CD4-positive, alpha-beta T cell (primary cell): ENCODE data around the gene DEFB132. TPM values are rescaled to one million over a fixed set of nuclear protein-coding genes. Genes with fewer than 3 reads are reported as not detected.

ENCODE experiments used
- ATAC-seq: fragments of 200-7000 bp; cut with Tn5 transposase; one replicate; pipeline ENCODE4 v1.10.0; 2022; ENCODE audit warnings: mild to moderate bottlenecking; ENCODE audit not compliant: poor library complexity
- CTCF ChIA-PET: fragments of 350-600 bp; sonication (Branson Sonifier 250); formaldehyde crosslinking; loops from one replicate; lab custom pipeline; 2021; ENCODE audit warnings: antibody characterized with exemption, inconsistent platforms; lab: Charles Lee
- POLR2A ChIA-PET: fragments of 350-600 bp; sonication (Branson Sonifier 250); formaldehyde crosslinking; loops from one replicate; lab custom pipeline; 2021; ENCODE audit warnings: antibody characterized with exemption, inconsistent platforms; lab: Charles Lee
- DNase-seq, 14 experiments: peaks; one replicate each; pipeline ENCODE4 v3.0.0-alpha.2; 2013 to 2020; ENCODE audit warnings: mixed read lengths in 2 of 14
- H3K27ac ChIP-seq, 2 donors: one replicate each; pipeline versions ENCODE4 v1.5.1 to v1.7.0; 2013; ENCODE audit warnings: low read length in 2 of 2, low read depth in 1 of 2, mild to moderate bottlenecking in 1 of 2
- H3K27me3 ChIP-seq, 2 experiments: 1 replicate in 1 of 2; 2 replicates in 1 of 2; pipeline versions ENCODE4 v1.6.1 to v1.7.0; 2013; ENCODE audit warnings: low read length in 2 of 2, control low read depth in 1 of 2, mild to moderate bottlenecking in 1 of 2, moderate library complexity in 1 of 2; ENCODE audit not compliant: insufficient read depth in 2 of 2, control insufficient read depth in 1 of 2
- H3K36me3 ChIP-seq: one replicate; pipeline ENCODE4 v1.6.1; 2013; ENCODE audit warnings: low read length, control low read depth; ENCODE audit not compliant: insufficient read depth
- H3K4me1 ChIP-seq: one replicate; pipeline ENCODE4 v1.6.1; 2013; ENCODE audit warnings: low read length, control low read depth; ENCODE audit not compliant: insufficient read depth
- H3K4me3 ChIP-seq: one replicate; pipeline ENCODE4 v1.5.1; 2013; ENCODE audit warnings: mild to moderate bottlenecking, low read length, moderate library complexity
- H3K9me3 ChIP-seq, 2 experiments: 1 replicate in 1 of 2; 2 replicates in 1 of 2; pipeline versions ENCODE4 v1.6.1 to v1.7.0; 2013; ENCODE audit warnings: low read length in 2 of 2, mild to moderate bottlenecking in 2 of 2, control low read depth in 1 of 2, moderate library complexity in 1 of 2; ENCODE audit not compliant: control insufficient read depth in 1 of 2, insufficient read depth in 1 of 2
- H3K27ac Mint-ChIP-seq: one replicate; pipeline ENCODE4 v1.8.0; 2020; ENCODE audit warnings: mixed read lengths
- H3K27me3 Mint-ChIP-seq: one replicate; pipeline ENCODE4 v1.8.0; 2021; ENCODE audit warnings: mixed read lengths
- H3K36me3 Mint-ChIP-seq: one replicate; pipeline ENCODE4 v1.8.0; 2021; ENCODE audit warnings: low read depth, mixed read lengths
- H3K4me1 Mint-ChIP-seq: one replicate; pipeline ENCODE4 v1.8.0; 2021; ENCODE audit warnings: low read depth, mixed read lengths
- H3K4me3 Mint-ChIP-seq: one replicate; pipeline ENCODE4 v1.8.0; 2020; ENCODE audit warnings: mild to moderate bottlenecking, mixed read lengths
- H3K9me3 Mint-ChIP-seq: one replicate; pipeline ENCODE4 v1.8.0; 2020; ENCODE audit warnings: mixed read lengths
- CTCF ChIP-seq: fragments of 200-600 bp; IDR thresholded peaks from one replicate; pipeline ENCODE4 v1.8.0; 2022; ENCODE audit warnings: antibody characterized with exemption, mild to moderate bottlenecking
- intact Hi-C, 2 experiments: fragments of 100-400 bp; cut with DNase I in 1 of 2; cut with micrococcal nuclease in 1 of 2; formaldehyde crosslinking; loops; one replicate each; pipeline versions ENCODE4 v1.15.1 to v1.9.0; 2023 to 2025; cut with DNase I, micrococcal nuclease
- total RNA-seq, 174 experiments: library from RNA in 2 of 174; stranded (reverse) in 2 of 174; gene quantifications; one replicate each; pipeline ENCODE4 v1.2.3 and lab custom pipeline; 2021 to 2026

Gene DEFB132
- total RNA-seq, 2 experiments from 2014 or later: not detected

GRCh38 chr20:305745-306144, 48.2 kb downstream of the DEFB132 start:
- intact Hi-C loops: no loop called here
- H3K27ac ChIP-seq: no peak overlapping the region
- peaks cover 4% of the 10 kb centered on the region for H3K36me3 Mint-ChIP-seq
- H3K9me3 ChIP-seq: no peaks in the 10 kb centered on the region
- no peak for ATAC-seq
- peaks cover 1% of the 10 kb centered on the region for H3K36me3 ChIP-seq
- no peak for DNase-seq
- no peaks in the 10 kb centered on the region for H3K27me3 ChIP-seq
- H3K27me3 Mint-ChIP-seq: no peaks in the 10 kb centered on the region
- no peak overlapping the region for H3K4me3 ChIP-seq
- no peaks in the 10 kb centered on the region for H3K9me3 Mint-ChIP-seq
- peaks cover 15% of the 10 kb centered on the region for H3K4me1 ChIP-seq
- ChIA-PET POLR2A (no interaction called here), CTCF (no interaction called here)
- no peak for TF ChIP-seq CTCF
- no peak overlapping the region for H3K27ac Mint-ChIP-seq
- no peak overlapping the region for H3K4me3 Mint-ChIP-seq
- peaks cover 16% of the 10 kb centered on the region for H3K4me1 Mint-ChIP-seq

- peaks cover 14% of the 10 kb centered on the region for H3K4me1 Mint-ChIP-seq
- no peak overlapping the region for H3K27ac Mint-ChIP-seq
- no peak overlapping the region for H3K27ac ChIP-seq
- H3K9me3 Mint-ChIP-seq: no peaks in the 10 kb centered on the region
- no peaks in the 10 kb centered on the region for H3K9me3 ChIP-seq
- no peaks in the 10 kb centered on the region for H3K36me3 Mint-ChIP-seq
- ATAC-seq (no peak), DNase-seq (no peak)
- CTCF ChIA-PET: interaction anchor here (1.6 kb wide), 1 partner anchor 22 kb away, joined by 4 read pairs; no protein-coding TSS in a partner anchor
- H3K4me3 ChIP-seq: no peak overlapping the region
- H3K4me3 Mint-ChIP-seq: no peak overlapping the region
- intact Hi-C loops: no loop called here
- H3K36me3 ChIP-seq: no peaks in the 10 kb centered on the region
- H3K27me3 ChIP-seq: no peaks in the 10 kb centered on the region
- POLR2A ChIA-PET: interaction anchor here (3.3 kb wide), 1 partner anchor 10 kb away, joined by 18 read pairs; the partner anchor contains the start of gene ZCCHC3
- no peaks in the 10 kb centered on the region for H3K27me3 Mint-ChIP-seq
- TF ChIP-seq CTCF: no peak
- H3K4me1 ChIP-seq: peaks cover 12% of the 10 kb centered on the region
These were observed 51.0 kb downstream of the DEFB132 start for GRCh38 chr20:308427-309038.

- peaks cover 12% of the 10 kb centered on the region for H3K4me1 ChIP-seq
- Mint-ChIP-seq H3K9me3 (no peaks in the 10 kb centered on the region), H3K27me3 (no peaks in the 10 kb centered on the region), H3K4me1 (peaks cover 14% of the 10 kb centered on the region), H3K27ac (no peak overlapping the region), H3K4me3 (no peak overlapping the region), H3K36me3 (no peaks in the 10 kb centered on the region)
- POLR2A ChIA-PET: interaction anchor here (3.3 kb wide), 1 partner anchor 11 kb away, joined by 18 read pairs; the partner anchor contains the start of gene ZCCHC3
- no peak overlapping the region for H3K4me3 ChIP-seq
- no peak for TF ChIP-seq CTCF
- no peaks in the 10 kb centered on the region for H3K27me3 ChIP-seq
- no peak overlapping the region for H3K27ac ChIP-seq
- DNase-seq: no peak
- no peaks in the 10 kb centered on the region for H3K9me3 ChIP-seq
- CTCF ChIA-PET: interaction anchor here (1.6 kb wide), 1 partner anchor 21 kb away, joined by 4 read pairs; no protein-coding TSS in a partner anchor
- no peaks in the 10 kb centered on the region for H3K36me3 ChIP-seq
- no peak for ATAC-seq
- intact Hi-C loops: no loop called here
These were observed 51.8 kb downstream of the DEFB132 start for GRCh38 chr20:309306-309840.
